Activated CD4-positive, alpha-beta T cell treated with anti-CD3 and anti-CD28 coated beads, Interleukin-2, amount 50 U/mL, for 1 hour (primary cell): ENCODE measurements around the gene TP53TG5.

Source experiments
- DNase-seq: peaks from one replicate; pipeline ENCODE4 v3.0.0-alpha.2; 2020

TP53TG5 gene

GRCh38 chr20:45378191-45378590 lies at the start of gene TP53TG5:
TSS of gene TP53TG5 (minus strand) at chr20:45378325. CDS start at chr20:45378236, 89 bp downstream.
- DNase-seq: no peak

DNA sequence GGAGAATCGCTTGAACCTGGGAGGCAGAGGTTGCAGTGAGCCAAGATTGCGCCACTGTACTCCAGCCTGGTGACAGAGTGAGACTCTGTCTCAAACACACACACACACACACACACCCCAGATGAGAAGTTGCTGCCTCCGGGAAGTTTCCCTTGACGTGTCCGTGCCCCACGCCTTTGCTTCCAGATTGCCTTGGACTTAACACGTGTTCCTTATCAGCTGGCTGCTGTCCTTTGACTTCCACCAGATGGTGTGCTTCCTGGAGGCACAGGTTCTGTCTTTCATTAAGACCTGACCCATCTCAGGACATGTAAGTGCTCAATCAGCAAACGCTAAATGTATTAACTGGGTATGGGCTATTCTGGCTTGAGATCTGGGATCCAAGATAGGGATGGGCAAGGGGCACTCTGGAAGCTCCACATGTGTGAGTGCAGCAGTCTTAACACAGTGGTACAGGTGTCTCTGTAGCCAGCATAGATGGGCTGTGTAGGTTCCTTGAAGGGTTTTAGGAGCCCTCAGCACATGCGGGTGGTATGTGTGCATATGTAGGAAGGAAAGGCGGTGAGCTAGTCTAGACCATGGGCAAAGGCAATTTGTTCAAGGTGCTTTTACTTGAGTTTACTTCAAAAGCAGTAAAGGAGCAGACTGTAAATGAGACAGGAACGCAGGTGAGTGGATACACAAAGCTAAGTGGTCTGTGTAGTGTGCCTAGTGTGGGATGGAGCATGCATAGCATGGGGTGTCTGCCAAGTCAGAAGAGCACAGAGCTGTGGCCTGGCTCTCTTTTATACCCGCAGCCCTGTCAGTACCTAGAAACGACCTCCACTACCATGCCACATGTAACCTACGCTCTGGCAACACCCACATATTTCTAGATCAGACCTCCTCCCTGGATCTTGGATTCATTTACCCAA lies 49.4 kb upstream of the TP53TG5 start:
- no peak for DNase-seq

DNA sequence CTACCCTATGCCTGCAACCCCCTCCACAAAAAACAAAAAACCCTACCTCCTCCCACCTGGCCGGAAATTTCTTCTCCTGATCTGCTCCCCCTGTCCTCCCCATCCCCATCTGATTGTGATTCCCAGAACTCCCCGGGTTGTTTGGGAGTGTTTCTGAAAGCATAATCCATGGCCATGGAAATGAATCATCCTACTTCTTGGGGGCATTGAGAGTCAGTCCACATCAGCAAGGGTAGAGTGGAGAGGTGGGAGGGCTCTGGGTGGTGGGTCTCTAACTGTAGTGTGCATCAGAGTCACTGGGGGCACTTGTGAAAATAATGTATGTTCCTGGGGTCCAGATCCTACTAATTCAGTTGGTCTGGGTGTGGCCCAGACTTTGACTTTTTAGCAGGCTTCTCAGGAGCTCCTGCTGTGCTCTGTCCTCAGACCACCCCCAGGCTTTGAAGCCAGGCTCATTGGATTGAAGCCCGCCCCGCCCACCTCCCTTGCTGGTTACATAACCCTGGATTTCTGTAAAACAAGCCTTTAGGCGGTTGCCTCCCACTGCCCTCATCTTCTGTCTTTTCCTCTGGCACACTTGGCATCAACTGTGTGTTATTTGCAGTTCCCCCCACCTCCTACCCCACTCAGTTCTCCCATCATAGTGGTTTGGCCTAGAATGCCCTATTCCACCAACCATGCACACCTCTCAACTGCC lies 48.3 kb upstream of the TP53TG5 start:
- DNase-seq: no peak

- DNase-seq: no peak
Observed at GRCh38 chr20:45425561-45425960, 47.4 kb upstream of the TP53TG5 start.

- no peak for DNase-seq
Observed at GRCh38 chr20:45423700-45424099, 45.6 kb upstream of the TP53TG5 start.

DNA sequence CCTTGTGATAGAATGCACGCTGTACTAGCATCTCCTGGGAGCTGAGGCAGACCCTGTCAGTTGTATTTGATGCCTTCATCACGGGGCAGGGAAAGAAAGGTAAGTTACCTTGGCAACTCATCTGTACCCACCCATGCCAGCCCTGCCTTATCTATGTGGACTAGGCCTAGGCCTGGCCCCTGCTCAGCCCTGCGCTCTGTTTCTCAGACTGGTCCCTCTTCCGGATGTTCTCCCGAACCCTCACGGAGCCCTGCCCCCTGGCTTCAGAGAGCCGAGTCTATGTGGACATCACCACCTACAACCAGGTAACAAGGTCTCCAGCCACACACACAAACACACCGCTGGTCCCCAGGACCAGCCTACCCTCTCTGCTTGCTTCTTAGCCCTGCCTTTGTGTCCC lies 42.0 kb upstream of the TP53TG5 start:
- no peak for DNase-seq

DNA sequence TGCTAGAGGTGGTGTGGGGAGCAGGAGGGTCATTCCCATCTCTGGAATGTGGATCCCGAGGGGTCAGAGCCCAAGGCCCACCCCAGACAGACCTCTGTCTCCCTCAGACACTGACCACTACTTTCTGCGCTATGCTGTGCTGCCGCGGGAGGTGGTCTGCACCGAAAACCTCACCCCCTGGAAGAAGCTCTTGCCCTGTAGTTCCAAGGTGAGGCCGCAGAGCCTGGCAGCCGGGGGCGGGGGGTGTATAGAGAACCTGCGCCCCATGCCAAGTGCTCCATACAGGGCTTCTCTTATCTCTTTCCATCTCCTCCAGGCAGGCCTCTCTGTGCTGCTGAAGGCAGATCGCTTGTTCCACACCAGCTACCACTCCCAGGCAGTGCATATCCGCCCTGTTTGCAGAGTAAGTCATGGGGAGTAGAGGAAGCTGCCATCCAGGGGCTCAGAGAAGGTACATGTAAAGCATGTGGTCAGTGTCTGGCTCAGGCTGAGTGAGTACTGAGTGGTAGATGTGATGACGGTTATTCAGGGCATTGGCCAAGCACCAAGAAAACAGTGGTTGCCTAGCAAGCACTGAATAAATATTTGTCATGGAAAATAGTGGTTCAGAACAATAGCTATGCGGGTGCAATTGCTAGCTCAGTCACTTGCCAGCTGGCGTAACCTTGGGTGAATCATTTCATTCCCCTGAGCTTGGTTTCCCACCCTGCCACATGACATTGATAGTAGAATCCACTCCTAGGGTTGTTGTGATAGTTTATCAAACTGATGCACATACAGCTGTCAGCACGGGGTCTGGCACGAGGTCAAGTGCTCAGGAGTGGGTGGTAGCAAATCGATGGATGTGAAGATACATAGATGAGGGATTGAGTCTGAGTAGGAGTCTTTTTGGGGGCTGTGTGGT lies 41.3 kb upstream of the TP53TG5 start:
- no peak for DNase-seq

- DNase-seq: no peak
Observed at GRCh38 chr20:45416917-45417316, 38.8 kb upstream of the TP53TG5 start.

DNA sequence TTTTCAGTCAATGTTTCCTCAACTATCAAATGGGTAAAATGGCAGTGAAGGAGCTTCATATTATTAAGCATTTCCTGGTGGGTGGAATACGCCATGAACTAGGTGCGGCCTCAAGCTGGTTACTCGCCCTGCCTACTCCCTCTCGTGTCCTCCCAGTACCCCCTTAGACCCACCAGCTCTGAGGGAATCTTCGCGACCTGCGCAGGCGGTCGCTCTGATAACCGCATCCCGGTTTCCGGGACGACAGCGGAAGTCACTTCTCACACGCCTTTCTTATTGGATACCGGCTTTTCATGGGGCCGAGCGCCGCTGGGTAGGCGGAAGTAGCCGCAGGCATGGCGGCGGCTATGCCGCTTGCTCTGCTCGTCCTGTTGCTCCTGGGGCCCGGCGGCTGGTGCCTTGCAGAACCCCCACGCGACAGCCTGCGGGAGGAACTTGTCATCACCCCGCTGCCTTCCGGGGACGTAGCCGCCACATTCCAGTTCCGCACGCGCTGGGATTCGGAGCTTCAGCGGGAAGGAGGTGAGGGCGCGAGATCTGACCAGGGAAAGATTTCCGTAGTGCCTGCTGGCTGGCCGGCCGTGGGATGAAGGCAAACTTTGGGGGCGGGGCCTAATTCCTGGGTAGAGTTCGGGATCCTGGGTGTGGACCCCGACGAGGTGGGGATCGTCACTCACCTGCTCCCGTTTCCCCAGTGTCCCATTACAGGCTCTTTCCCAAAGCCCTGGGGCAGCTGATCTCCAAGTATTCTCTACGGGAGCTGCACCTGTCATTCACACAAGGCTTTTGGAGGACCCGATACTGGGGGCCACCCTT lies 37.9 kb upstream of the TP53TG5 start, which contains the start of gene PIGT:
PIGT (plus strand) TSS at position 320 of the 816 bp plus-strand sequence; CDS start at position 336, 16 bp downstream.
- peak; percentile 84 for DNase-seq

GRCh38 chr20:45413479-45413878 lies 35.4 kb upstream of the TP53TG5 start:
- DNase-seq: no peak

DNA sequence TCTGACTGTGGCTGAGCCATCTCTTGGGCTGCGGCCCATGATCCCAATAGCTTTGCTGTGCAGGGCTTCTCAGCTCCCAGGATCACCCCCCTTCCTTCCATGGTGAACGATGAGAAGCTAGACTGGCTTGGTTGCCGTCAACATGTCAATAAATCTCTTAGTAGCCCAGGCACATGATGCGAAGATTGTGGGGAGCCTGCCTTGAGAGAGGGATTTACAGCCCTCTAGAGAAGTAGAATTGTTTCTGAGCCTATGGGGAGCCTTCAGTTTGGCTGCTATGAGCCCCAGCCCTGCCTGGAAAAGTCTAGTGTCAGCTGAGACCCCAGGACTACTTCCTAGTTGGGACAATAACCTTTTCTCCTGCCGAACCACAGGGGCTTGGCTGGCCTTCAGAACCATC lies 34.5 kb upstream of the TP53TG5 start:
- DNase-seq: no peak

GRCh38 chr20:45410887-45411286 lies 32.8 kb upstream of the TP53TG5 start:
- no peak for DNase-seq

- no peak for DNase-seq
Observed at GRCh38 chr20:45409521-45410272, 31.6 kb upstream of the TP53TG5 start.

DNA sequence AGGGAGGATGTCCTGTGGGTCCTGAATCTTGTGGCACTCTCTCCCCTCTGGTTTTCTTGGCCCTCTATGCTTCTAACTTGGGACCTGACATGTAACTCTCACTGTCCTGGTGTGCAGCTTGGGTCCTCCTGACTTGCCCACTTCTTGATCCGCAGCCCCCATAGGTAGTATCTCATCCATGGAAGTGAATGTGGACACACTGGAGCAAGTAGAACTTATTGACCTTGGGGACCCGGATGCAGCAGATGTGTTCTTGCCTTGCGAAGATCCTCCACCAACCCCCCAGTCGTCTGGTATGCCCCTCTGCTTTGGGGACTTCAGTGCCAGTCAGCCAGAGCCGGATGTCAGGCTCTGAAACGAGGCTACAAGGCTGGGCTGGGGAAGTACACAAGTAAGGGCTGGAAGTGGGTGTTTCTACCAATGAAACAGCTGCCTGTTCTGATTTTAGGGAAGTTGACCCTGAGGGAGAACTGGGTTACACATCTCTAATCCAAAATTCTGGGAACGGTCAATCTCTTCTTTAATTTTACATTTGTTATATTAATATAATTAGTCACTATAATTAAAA lies 30.6 kb upstream of the TP53TG5 start:
- no peak for DNase-seq

DNA sequence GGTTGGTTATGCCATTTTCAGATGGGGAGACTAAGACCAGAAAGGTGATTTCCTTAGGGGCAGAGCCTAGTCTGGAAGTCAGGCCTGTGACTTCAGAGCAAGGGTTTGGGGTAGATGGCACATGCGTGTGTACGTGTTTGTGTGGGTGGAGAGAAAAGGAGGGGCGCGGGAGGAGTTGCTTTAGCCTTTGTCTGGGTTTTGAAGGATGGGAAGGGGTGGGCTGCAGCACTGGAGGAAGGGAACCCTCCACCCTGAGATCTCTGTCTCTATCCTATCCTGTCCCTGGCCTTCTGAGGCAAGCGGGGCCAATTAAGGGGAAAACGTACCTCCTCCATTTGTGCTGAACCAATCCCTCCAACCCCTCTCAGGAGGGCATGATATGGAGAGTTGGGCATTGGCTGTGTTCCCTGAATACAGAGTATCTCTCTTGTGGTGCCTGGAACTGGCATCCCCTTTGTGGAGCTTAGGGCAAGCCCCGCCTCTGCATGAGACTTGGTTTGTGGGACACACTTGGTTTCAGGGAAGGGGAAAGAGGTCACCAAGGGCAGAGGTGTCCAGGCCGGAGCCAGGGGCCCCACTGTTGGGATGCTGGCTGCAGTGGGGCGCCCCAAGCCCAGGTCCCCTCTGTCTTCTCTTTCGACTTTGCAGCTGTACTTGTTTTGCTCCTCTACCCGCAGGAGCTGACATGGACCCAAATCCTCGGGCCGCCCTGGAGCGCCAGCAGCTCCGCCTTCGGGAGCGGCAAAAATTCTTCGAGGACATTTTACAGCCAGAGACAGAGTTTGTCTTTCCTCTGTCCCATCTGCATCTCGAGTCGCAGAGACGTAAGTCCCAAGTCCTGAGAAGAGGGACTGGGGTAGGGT lies 29.9 kb upstream of the TP53TG5 start, which contains the start of gene DBNDD2:
DBNDD2 (plus strand) TSS at position 507 of the 863 bp plus-strand sequence; CDS start at position 686, 179 bp downstream.
- DNase-seq: peak; percentile 9

DNA sequence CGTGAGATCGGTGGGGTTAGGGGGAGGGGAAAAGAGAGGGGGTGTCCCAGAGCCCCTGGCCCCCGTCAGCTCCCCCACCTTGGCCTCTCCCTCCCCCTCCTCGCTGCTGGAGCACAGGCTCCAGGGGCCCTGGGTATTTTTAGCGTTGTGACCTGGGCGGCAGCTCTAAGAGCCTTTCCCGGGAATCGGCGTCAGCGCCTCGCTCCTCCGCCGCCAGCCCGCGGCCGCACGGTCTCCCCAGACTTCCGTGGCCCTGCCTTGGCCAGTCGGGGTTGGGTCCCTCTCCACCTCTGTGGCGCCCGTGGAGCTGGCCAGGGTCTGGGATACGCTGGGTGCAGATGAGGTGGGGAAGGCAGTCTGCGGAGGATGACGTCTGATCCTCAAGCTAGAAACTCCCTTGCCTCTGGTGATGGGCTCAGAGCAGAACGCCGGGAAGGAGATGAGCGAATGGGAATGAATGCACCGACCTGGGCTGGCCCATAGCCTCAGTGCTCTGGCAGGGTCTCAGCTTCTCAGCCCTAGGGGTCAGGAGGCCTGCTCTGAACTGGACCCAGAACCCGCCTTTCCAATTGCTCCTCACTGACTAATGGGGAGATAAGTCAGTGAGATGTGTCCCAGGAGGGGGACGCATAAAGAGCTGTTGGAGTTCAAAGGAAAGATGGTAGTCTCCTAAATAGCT lies 29.1 kb upstream of the TP53TG5 start:
- DNase-seq: no peak

- peak; percentile 31 for DNase-seq
Observed at GRCh38 chr20:45406260-45407066, 28.3 kb upstream of the TP53TG5 start.
